Measurements from ENCODE around the gene TRAK1.
A peak's percentile ranks its signal among the peaks of the same experiment; 100 is the strongest.

TRAK1 gene

GRCh38 chr3:42229266-42229941 lies 138.2 kb downstream of the TRAK1 start:
- TF ChIP-seq CTCF (IDR thresholded peaks at IDR 0.05; ENCODE audit: borderline replicate concordance, insufficient read depth, low read depth, low read length) = no peak

DNA sequence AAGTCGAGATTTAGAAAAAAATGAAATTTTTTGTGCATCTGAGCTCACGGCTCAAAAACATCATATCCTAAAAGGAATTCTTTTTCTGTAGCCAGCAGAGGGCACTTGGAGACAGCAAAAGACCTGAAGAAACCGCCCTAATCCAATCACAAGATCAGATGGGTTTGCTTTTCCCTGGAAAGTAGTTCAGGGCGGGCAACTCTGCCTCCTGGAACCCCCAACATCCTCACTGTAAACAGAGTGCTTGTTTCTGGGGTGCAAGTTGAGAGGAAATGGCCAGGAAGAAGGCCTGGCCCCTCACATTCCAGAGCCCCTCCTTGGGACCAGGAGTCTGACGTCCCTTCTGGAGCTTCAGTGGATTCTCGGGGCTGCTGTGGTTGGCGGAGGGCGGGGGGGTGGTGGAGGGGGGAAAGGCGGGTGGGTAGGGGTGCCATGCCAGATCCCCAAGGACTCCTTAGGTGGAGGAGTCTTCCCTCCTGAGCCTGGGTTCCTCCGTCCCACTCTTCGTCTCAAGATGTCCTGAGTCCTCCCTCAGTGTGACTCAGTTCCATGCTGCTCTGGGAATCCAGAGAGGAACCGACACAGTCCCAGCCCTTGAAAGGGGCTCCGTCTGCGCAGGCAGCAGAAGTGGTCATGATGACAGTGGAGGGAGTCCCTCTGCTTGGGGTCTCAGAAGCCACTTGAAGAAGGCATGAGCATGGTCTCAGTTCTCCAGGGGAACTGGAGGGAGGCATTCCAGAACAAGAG lies 139.0 kb downstream of the TRAK1 start:
- no peak for TF ChIP-seq CTCF (IDR thresholded peaks at IDR 0.05; ENCODE audit: borderline replicate concordance, insufficient read depth, low read depth, low read length)
- H3K4me3 ChIP-seq (ENCODE audit: low read depth, low read length) = no peak overlapping the region

More at GRCh38 chr3:42229266-42229941, 138.2 kb downstream of the TRAK1 start:
- no peak overlapping the region for H3K4me3 ChIP-seq (ENCODE audit: low read depth, low read length)

DNA sequence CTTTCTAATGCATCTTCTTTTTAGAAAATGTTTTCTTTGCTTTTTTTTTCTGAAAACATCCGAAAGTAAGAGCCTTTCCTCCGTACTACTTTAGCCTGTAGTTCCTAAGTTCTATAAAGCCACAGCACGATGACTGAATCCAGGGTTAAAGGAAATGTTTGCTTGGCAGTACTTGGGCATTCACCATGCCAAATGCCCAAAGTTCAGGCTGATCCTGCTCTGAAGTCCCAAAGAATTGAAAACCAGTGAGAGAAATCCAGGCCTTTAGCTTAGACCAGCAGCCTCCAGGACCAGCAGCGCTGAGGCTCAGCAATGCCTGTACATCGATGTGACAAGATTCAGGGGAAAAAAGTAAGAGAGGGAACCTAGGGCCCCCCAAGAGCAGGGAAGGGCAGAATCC lies 139.7 kb downstream of the TRAK1 start:
- H3K4me3 ChIP-seq (ENCODE audit: low read depth, low read length) = no peak overlapping the region
- TF ChIP-seq CTCF (IDR thresholded peaks at IDR 0.05; ENCODE audit: borderline replicate concordance, insufficient read depth, low read depth, low read length) = no peak

GRCh38 chr3:42235532-42235931 lies 144.4 kb downstream of the TRAK1 start:
- TF ChIP-seq CTCF (IDR thresholded peaks at IDR 0.05; ENCODE audit: borderline replicate concordance, insufficient read depth, low read depth, low read length) = no peak
- H3K4me3 ChIP-seq (ENCODE audit: low read depth, low read length) = no peak overlapping the region

GRCh38 chr3:42236611-42237010 lies 145.5 kb downstream of the TRAK1 start:
- no peak for TF ChIP-seq CTCF (IDR thresholded peaks at IDR 0.05; ENCODE audit: borderline replicate concordance, insufficient read depth, low read depth, low read length)
- no peak overlapping the region for H3K4me3 ChIP-seq (ENCODE audit: low read depth, low read length)

DNA sequence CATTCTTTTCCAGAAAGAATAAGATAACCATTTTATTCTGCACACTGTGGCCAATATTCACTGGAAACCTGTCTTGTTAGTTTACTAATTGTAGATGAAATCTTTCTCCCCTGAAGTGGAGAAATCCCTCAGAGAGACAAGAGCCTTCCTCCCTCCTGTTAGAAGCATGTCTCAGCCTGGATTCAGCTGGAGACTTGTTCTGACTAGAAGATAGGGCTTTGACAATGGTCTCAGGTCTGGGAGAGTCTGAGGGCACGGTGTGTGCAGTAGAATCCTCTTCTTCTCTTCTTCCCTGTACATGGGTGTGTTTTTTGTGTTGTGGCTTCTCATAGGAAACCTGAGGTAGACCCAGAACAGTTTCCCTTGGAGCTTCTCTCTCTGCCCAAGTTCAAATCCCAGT lies 154.9 kb downstream of the TRAK1 start:
- no peak overlapping the region for H3K4me3 ChIP-seq (ENCODE audit: low read depth, low read length)
- no peak for TF ChIP-seq CTCF (IDR thresholded peaks at IDR 0.05; ENCODE audit: borderline replicate concordance, insufficient read depth, low read depth, low read length)

DNA sequence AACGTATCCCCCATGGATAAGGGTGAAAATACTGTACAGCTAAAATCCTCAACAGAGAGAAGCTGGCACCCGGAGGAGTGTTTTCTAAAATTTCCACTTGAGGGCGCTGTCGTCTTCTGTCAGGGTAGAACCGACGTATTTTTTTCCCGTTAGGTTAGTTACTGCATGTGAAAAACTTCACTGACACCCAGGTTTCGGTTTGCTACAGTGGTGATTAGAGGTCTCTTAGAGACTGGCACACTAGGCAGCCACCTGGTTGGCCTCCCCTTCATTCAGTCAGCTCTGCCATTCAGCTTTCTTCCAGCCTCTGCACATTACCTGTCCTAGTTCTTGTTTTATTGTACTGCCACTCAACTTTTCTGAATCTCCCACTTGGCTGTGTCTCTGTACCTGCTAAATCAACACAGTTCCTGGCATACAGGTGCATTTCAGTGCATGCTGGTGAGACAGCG lies 156.4 kb downstream of the TRAK1 start:
- TF ChIP-seq CTCF (IDR thresholded peaks at IDR 0.05; ENCODE audit: borderline replicate concordance, insufficient read depth, low read depth, low read length) = peak; percentile 64
- H3K4me3 ChIP-seq (ENCODE audit: low read depth, low read length) = no peak overlapping the region

Data from GM12875 (cell line).